Left ventricle myocardium inferior (tissue), 1 donor: ENCODE measurements around the gene LDLRAD4. TPM values are rescaled to one million over a fixed set of nuclear protein-coding genes. Genes with fewer than 3 reads are reported as not detected.

Experiments used
- DNase-seq: peaks from one replicate; pipeline ENCODE4 v3.0.0-alpha.2; 2020
- H3K27ac ChIP-seq: fragments of 200-600 bp; replicated peaks from 2 replicates; pipeline ENCODE4 v1.8.0; 2021
- H3K27me3 ChIP-seq: fragments of 200-600 bp; 2 replicates; pipeline ENCODE4 v1.8.0; 2021; ENCODE audit warnings: low read depth
- H3K36me3 ChIP-seq: fragments of 200-600 bp; 2 replicates; pipeline ENCODE4 v1.8.0; 2021
- H3K4me1 ChIP-seq: fragments of 200-600 bp; 2 replicates; pipeline ENCODE4 v1.8.0; 2021
- H3K4me3 ChIP-seq: fragments of 200-600 bp; 2 replicates; pipeline ENCODE4 v1.8.0; 2021; ENCODE audit warnings: mild to moderate bottlenecking, moderate library complexity
- H3K9me3 ChIP-seq: fragments of 200-600 bp; replicated peaks from 2 replicates; pipeline ENCODE4 v1.8.0; 2021
- intact Hi-C: fragments of 100-400 bp; cut with micrococcal nuclease; formaldehyde crosslinking; loops from one replicate; pipeline ENCODE4 v1.11.0; 2022
- total RNA-seq: library from RNA; stranded (reverse); fragmentation: NEBNext Ultra II Directional; extraction: Animal tissue kit (Norgen Biotek cat#: 25700); gene quantifications from one replicate; pipeline ENCODE4 v1.2.1, GENCODE V29; 2021
- TF ChIP-seq, protein P1 (sequence below): fragments of 200-600 bp; IDR thresholded peaks from 2 replicates; pipeline ENCODE4 v1.8.0; 2021; ENCODE audit warnings: antibody characterized with exemption, mild to moderate bottlenecking, borderline replicate concordance
- donor health status: DM: no; HTN: yes; CAD: no; lungs with severe emphysema.

LDLRAD4 gene
- total RNA-seq, 1 donor from 2014 or later = 43.3 TPM

DNA sequence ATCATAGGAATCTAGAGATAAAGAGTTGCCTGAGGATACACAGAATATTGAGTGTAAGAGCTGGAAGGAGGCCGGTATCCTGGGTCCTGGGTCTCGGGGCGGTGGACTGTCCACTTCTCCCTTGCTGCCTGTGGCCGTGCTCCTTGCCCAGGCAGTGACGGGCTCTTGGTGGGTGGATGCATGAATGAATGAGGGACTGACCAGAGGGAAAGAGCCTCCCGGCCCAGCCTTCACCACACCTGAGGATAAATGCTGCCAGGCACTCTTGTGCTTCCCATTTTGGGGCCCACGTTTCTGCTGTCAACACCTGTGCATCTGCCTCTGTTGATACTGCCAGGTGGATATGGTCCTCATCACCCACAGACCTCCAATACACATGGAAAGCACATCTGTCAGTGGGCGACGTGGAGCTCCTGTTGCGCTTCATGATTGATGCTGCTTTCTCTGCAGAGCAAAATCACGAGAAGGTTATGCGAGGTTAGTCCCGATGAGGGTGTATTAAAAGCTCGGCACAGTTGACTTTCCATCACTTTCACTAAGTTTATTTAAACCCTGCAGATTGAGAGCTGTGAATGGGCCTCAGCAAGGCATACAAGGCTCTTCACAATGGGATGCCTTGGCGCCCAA, 211.4 kb downstream of the LDLRAD4 start:
- no peaks in the 10 kb centered on the region for H3K9me3 ChIP-seq
- intact Hi-C loops = no loop called here
- H3K36me3 ChIP-seq = no peaks in the 10 kb centered on the region
- H3K27me3 ChIP-seq = no peaks in the 10 kb centered on the region
- H3K4me3 ChIP-seq = no peak overlapping the region
- DNase-seq = no peak
- TF ChIP-seq, protein P1, sequence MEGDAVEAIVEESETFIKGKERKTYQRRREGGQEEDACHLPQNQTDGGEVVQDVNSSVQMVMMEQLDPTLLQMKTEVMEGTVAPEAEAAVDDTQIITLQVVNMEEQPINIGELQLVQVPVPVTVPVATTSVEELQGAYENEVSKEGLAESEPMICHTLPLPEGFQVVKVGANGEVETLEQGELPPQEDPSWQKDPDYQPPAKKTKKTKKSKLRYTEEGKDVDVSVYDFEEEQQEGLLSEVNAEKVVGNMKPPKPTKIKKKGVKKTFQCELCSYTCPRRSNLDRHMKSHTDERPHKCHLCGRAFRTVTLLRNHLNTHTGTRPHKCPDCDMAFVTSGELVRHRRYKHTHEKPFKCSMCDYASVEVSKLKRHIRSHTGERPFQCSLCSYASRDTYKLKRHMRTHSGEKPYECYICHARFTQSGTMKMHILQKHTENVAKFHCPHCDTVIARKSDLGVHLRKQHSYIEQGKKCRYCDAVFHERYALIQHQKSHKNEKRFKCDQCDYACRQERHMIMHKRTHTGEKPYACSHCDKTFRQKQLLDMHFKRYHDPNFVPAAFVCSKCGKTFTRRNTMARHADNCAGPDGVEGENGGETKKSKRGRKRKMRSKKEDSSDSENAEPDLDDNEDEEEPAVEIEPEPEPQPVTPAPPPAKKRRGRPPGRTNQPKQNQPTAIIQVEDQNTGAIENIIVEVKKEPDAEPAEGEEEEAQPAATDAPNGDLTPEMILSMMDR = no peak
- peaks cover 47% of the 10 kb centered on the region for H3K4me1 ChIP-seq
- no peak overlapping the region for H3K27ac ChIP-seq

DNA sequence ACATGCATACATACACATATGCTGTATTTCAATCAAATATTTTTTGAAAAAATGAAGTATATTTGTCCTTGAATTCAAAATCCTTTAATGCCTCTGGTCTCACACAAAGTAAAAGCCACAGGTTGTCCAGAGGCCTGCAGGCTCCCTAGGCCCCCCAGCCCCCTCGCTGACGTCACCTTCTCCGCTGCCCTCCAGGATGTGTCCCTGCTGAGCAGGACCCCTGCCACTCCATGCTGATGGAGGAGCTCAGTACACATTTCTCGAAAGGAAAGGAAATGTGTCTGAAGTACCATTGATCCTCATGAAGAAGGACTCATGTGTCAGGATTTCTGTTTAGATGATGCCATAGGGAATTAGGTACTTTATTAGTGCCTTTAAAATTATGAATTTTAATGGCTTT, 212.1 kb downstream of the LDLRAD4 start:
- H3K4me1 ChIP-seq = peaks cover 48% of the 10 kb centered on the region
- intact Hi-C loops = no loop called here

DNA sequence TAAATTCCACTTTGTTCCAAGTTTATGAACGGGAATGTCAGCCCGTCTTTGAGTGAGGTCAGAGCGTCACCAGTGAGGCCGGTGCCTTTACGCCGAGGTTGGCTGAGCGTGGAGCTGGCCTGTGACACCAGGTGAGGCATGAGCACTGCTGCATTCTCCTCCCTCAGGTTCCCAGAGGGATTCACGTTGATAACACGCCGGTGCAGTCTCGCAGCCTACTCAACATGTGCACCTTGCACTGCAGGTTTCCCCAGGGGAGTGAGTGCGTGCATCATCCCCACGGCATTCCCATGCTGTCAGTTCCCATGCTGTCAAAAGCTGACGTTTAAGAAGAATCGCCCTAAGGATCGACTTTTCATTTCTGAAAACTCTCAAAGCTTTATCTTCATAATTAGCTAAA, 213.3 kb downstream of the LDLRAD4 start:
- Histone ChIP-seq H3K9me3 (no peaks in the 10 kb centered on the region), H3K27me3 (no peaks in the 10 kb centered on the region), H3K4me3 (no peak overlapping the region), H3K4me1 (peaks cover 48% of the 10 kb centered on the region), H3K27ac (no peak overlapping the region), H3K36me3 (no peaks in the 10 kb centered on the region)
- intact Hi-C loops = no loop called here
- TF ChIP-seq, protein P1 = no peak
- DNase-seq = no peak

More for the DNA sequence above, 212.1 kb downstream of the LDLRAD4 start:
- Histone ChIP-seq H3K36me3 (no peaks in the 10 kb centered on the region), H3K27me3 (no peaks in the 10 kb centered on the region), H3K4me3 (no peak overlapping the region), H3K27ac (no peak overlapping the region), H3K9me3 (no peaks in the 10 kb centered on the region)
- DNase-seq = no peak
- TF ChIP-seq, protein P1 = no peak

DNA sequence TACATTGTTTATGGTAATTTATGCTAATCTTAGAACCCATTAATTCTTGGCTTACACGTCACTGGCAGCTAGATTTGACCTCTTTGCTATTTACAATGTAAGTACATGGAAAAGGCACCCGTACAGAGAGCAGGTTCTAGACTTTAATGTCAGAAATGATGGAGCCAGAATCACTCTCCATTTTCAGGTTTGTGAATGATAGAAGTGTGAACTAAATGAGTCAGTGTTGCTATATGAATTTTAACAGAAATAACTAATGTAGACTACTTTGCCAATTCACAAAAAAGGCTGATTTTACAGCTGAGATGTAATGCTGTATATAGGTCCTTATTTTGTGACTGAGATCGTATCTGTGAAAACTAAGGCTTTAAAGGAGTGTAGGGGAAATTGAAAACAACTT, 214.6 kb downstream of the LDLRAD4 start:
- Histone ChIP-seq H3K27me3 (no peaks in the 10 kb centered on the region), H3K36me3 (no peaks in the 10 kb centered on the region), H3K4me1 (peaks cover 48% of the 10 kb centered on the region), H3K27ac (no peak overlapping the region), H3K4me3 (no peak overlapping the region), H3K9me3 (no peaks in the 10 kb centered on the region)
- DNase-seq = no peak
- TF ChIP-seq, protein P1 = no peak
- intact Hi-C loops = no loop called here

DNA sequence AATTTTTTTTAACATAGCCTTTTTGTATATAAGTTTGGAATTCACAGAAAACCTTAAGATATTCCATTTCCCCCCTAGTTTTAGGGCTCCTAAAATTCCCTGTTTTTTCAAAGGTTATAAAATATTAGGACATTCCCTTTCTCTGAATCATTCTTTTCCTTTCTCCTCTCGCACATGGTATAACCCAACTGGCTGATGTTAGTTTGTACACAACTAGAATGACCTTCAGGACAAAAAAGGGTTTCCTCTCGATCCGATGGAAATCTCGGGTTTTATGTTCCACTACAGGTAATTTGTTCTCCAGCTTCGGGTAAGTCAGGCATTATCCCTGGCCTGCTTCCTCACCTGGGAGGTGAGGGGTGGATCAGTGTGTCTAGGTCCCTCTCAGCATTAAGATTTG, 215.1 kb downstream of the LDLRAD4 start:
- intact Hi-C loops = no loop called here
- TF ChIP-seq, protein P1 = no peak
- DNase-seq = no peak
- Histone ChIP-seq H3K9me3 (no peaks in the 10 kb centered on the region), H3K4me3 (no peak overlapping the region), H3K27ac (no peak overlapping the region), H3K4me1 (peaks cover 45% of the 10 kb centered on the region), H3K27me3 (no peaks in the 10 kb centered on the region), H3K36me3 (no peaks in the 10 kb centered on the region)
